ENCODE results near the gene MAP4K4. TPM values are rescaled to one million over a fixed set of nuclear protein-coding genes. Genes with fewer than 3 reads are reported as not detected.

MAP4K4 gene
- total and polyA plus RNA-seq, 2 experiments from 2014 or later: 20.3 to 115 TPM

GRCh38 chr2:101704816-101705578 lies 7.5 kb downstream of the MAP4K4 start:
- WGBS, 2 experiments (ENCODE audit: low coverage in 1 of 2, low lambda C conversion rate in 2 of 2, missing lambda C conversion rate in 2 of 2): 64 to 68% methylated on average over 3 of the region's 3 CpGs
- Histone ChIP-seq H3K27ac (peak overlapping the region; percentile 82), H2AFZ (no peak overlapping the region), H3K4me1 (ENCODE audit: insufficient read depth) (peaks cover 65% of the 10 kb centered on the region), H3F3A (ENCODE audit: insufficient read depth) (peaks cover 59% of the 10 kb centered on the region), H3K36me3 (ENCODE audit: low read depth) (no peaks in the 10 kb centered on the region; the same call in 1 of the 2 replicates), H3K9me3 (ENCODE audit: low read depth) (no peaks in the 10 kb centered on the region), H3K4me3 (peak overlapping the region; percentile 0; the same call in 1 of the 2 replicates), H3K27me3 (replicated peaks; ENCODE audit: insufficient read depth) (no peaks in the 10 kb centered on the region), H3K4me2 (ENCODE audit: unreplicated experiment) (peak overlapping the region; percentile 51), H3K9ac (peak overlapping the region; percentile 30), H3K79me2 (ENCODE audit: insufficient read depth) (peaks cover 99% of the 10 kb centered on the region), H3K9me2 (ENCODE audit: insufficient read depth) (no peaks in the 10 kb centered on the region), H4K20me1 (ENCODE audit: insufficient read depth) (0 out of 2 replicates have a peak, but pooled peaks cover 2% of the 10 kb centered on the region)
- TF ChIP-seq EZH2phosphoT487 (IDR thresholded peaks at IDR 0.05; ENCODE audit: insufficient read depth, low read depth) (no peak), EZH2 (IDR thresholded peaks at IDR 0.05; ENCODE audit: insufficient read depth, poor library complexity, severe bottlenecking) (no peak)
- in situ Hi-C loops (cut with MboI): no loop called here
- peak; percentile 74 for DNase-seq

- in situ Hi-C loops (cut with MboI): no loop called here
- no peaks in the 10 kb centered on the region for H3K27me3 ChIP-seq (replicated peaks; ENCODE audit: insufficient read depth)
- 96 to 98% methylated on average over 4 of the region's 4 CpGs for WGBS, 2 experiments (ENCODE audit: low coverage in 1 of 2, low lambda C conversion rate in 2 of 2, missing lambda C conversion rate in 2 of 2)
Measured at GRCh38 chr2:101706121-101706818, 8.8 kb downstream of the MAP4K4 start.

DNA sequence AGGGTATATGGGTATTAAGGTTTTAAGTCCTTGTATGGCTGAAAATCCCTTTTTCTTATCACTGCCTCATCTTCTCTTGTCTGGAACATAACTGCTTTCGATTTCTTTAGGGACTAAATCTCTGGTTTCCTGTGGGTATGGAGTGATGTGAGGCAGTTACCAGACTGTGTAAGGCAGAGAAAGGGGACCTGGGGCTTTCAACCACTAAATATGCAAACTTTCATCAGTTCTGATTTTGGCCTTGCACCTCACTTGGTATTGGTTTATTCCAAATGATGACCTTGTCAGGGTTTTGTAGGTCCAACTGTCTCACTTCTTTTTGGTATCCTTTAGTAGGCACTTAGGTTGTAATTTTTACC lies 9.3 kb downstream of the MAP4K4 start:
- in situ Hi-C loops (cut with MboI): no loop called here
- no peaks in the 10 kb centered on the region for H3K9me3 ChIP-seq (ENCODE audit: low read depth)
- TF ChIP-seq EZH2phosphoT487 (IDR thresholded peaks at IDR 0.05; ENCODE audit: insufficient read depth, low read depth) (no peak), EZH2 (IDR thresholded peaks at IDR 0.05; ENCODE audit: insufficient read depth, poor library complexity, severe bottlenecking) (no peak)
- H3K4me2 ChIP-seq (ENCODE audit: unreplicated experiment): no peak overlapping the region
- H3K36me3 ChIP-seq (ENCODE audit: low read depth): no peaks in the 10 kb centered on the region; the same call in 1 of the 2 replicates
- H3K27me3 ChIP-seq (replicated peaks; ENCODE audit: insufficient read depth): no peaks in the 10 kb centered on the region
- no peak for DNase-seq
- no peaks in the 10 kb centered on the region for H3K9me2 ChIP-seq (ENCODE audit: insufficient read depth)
- H3K9ac ChIP-seq: no peak overlapping the region
- peaks cover 99% of the 10 kb centered on the region for H3K79me2 ChIP-seq (ENCODE audit: insufficient read depth)
- peaks cover 70% of the 10 kb centered on the region for H3K4me1 ChIP-seq (ENCODE audit: insufficient read depth)
- peaks cover 61% of the 10 kb centered on the region for H3F3A ChIP-seq (ENCODE audit: insufficient read depth)
- H2AFZ ChIP-seq: no peak overlapping the region
- H3K27ac ChIP-seq: peak overlapping the region; percentile 82; the same call in 1 of the 2 replicates
- peaks cover 15% of the 10 kb centered on the region; the same call in 1 of the 2 replicates for H4K20me1 ChIP-seq (ENCODE audit: insufficient read depth)
- WGBS, 2 experiments (ENCODE audit: low coverage in 1 of 2, low lambda C conversion rate in 2 of 2, missing lambda C conversion rate in 2 of 2): 100% methylated on average over 1 of the region's 1 CpG
- no peak overlapping the region for H3K4me3 ChIP-seq

More at GRCh38 chr2:101706121-101706818, 8.8 kb downstream of the MAP4K4 start:
- Histone ChIP-seq H3K4me3 (no peak overlapping the region), H3K27ac (peak overlapping the region; percentile 82), H3K4me1 (ENCODE audit: insufficient read depth) (peaks cover 68% of the 10 kb centered on the region), H3K36me3 (ENCODE audit: low read depth) (no peaks in the 10 kb centered on the region; the same call in 1 of the 2 replicates), H3K9me2 (ENCODE audit: insufficient read depth) (no peaks in the 10 kb centered on the region), H3K9me3 (ENCODE audit: low read depth) (no peaks in the 10 kb centered on the region), H3F3A (ENCODE audit: insufficient read depth) (peaks cover 59% of the 10 kb centered on the region), H3K9ac (peak overlapping the region; percentile 30; the same call in 1 of the 2 replicates), H2AFZ (no peak overlapping the region), H3K79me2 (ENCODE audit: insufficient read depth) (peaks cover 99% of the 10 kb centered on the region), H4K20me1 (ENCODE audit: insufficient read depth) (peaks cover 10% of the 10 kb centered on the region; the same call in 1 of the 2 replicates), H3K4me2 (ENCODE audit: unreplicated experiment) (no peak overlapping the region)
- DNase-seq: no peak
- no peak for TF ChIP-seq EZH2phosphoT487 (IDR thresholded peaks at IDR 0.05; ENCODE audit: insufficient read depth, low read depth)
- no peak for TF ChIP-seq EZH2 (IDR thresholded peaks at IDR 0.05; ENCODE audit: insufficient read depth, poor library complexity, severe bottlenecking)

DNA sequence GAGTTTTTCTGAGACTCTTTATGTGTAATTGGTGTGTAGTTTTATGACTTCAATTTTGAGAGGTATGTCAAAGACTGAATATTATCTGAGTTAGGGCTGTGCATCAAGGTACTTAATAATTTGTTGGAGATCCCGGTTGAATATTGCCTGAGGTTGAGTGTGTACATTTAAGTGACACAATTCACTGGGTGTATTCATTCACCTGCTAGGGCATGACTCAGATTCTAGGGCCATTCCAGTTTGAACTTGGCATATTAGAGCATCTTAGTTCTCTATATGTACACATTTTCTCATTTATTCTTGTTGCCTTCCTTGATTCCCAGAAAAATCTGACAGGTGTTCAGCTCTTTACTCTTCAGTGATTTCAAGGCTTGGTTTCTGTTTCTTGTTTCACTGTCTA lies 12.5 kb downstream of the MAP4K4 start:
- Histone ChIP-seq H3F3A (ENCODE audit: insufficient read depth) (peaks cover 56% of the 10 kb centered on the region), H4K20me1 (ENCODE audit: insufficient read depth) (peaks cover 22% of the 10 kb centered on the region), H3K36me3 (ENCODE audit: low read depth) (peaks cover 11% of the 10 kb centered on the region; the same call in 1 of the 2 replicates), H3K4me3 (no peak overlapping the region), H3K9ac (no peak overlapping the region), H3K4me2 (ENCODE audit: unreplicated experiment) (peak overlapping the region; percentile 16), H3K27me3 (replicated peaks; ENCODE audit: insufficient read depth) (no peaks in the 10 kb centered on the region), H3K4me1 (ENCODE audit: insufficient read depth) (peaks cover 50% of the 10 kb centered on the region), H3K27ac (no peak overlapping the region), H3K9me3 (ENCODE audit: low read depth) (no peaks in the 10 kb centered on the region), H3K9me2 (ENCODE audit: insufficient read depth) (no peaks in the 10 kb centered on the region), H3K79me2 (ENCODE audit: insufficient read depth) (peaks cover 100% of the 10 kb centered on the region), H2AFZ (no peak overlapping the region)
- 96 to 100% methylated on average over 1 of the region's 1 CpG for WGBS, 2 experiments (ENCODE audit: low coverage in 1 of 2, low lambda C conversion rate in 2 of 2, missing lambda C conversion rate in 2 of 2)
- in situ Hi-C loops (cut with MboI): no loop called here
- TF ChIP-seq EZH2phosphoT487 (IDR thresholded peaks at IDR 0.05; ENCODE audit: insufficient read depth, low read depth) (no peak), EZH2 (IDR thresholded peaks at IDR 0.05; ENCODE audit: insufficient read depth, poor library complexity, severe bottlenecking) (no peak)
- DNase-seq: no peak

Measured in GM23248 (cell line).